Activated CD8-positive, alpha-beta T cell treated with anti-CD3 and anti-CD28 coated beads for 36 hours (primary cell): ENCODE measurements around the gene DDX52. TPM values are rescaled to one million over a fixed set of nuclear protein-coding genes. Genes with fewer than 3 reads are reported as not detected.
A peak's percentile ranks its signal among the peaks of the same experiment; 100 is the strongest.

Source experiments
- ATAC-seq: fragments of 200-7000 bp; cut with Tn5 transposase; one replicate; pipeline ENCODE4 v1.10.0; 2021; ENCODE audit warnings: mild to moderate bottlenecking, moderate library complexity
- CTCF ChIA-PET: fragments of 350-600 bp; sonication (Branson Sonifier 250); formaldehyde crosslinking; loops from one replicate; lab custom pipeline; 2021; ENCODE audit warnings: antibody characterized with exemption; lab: Charles Lee
- POLR2A ChIA-PET: fragments of 350-600 bp; sonication (Branson Sonifier 250); formaldehyde crosslinking; loops from one replicate; lab custom pipeline; 2021; ENCODE audit warnings: antibody characterized with exemption; lab: Charles Lee
- DNase-seq: peaks from one replicate; pipeline ENCODE4 v3.0.0-alpha.2; 2020
- H3K27ac Mint-ChIP-seq: one replicate; pipeline ENCODE4 v1.8.0; 2021; ENCODE audit warnings: mild to moderate bottlenecking, mixed read lengths
- H3K27me3 Mint-ChIP-seq: one replicate; pipeline ENCODE4 v1.8.0; 2021; ENCODE audit warnings: mixed read lengths
- H3K36me3 Mint-ChIP-seq: one replicate; pipeline ENCODE4 v1.8.0; 2021; ENCODE audit warnings: low read depth, mixed read lengths
- H3K4me1 Mint-ChIP-seq: one replicate; pipeline ENCODE4 v1.8.0; 2021; ENCODE audit warnings: low read depth, mixed read lengths
- H3K4me3 Mint-ChIP-seq: one replicate; pipeline ENCODE4 v1.8.0; 2021; ENCODE audit warnings: mild to moderate bottlenecking, moderate library complexity, mixed read lengths
- H3K9me3 Mint-ChIP-seq: one replicate; pipeline ENCODE4 v1.8.0; 2021; ENCODE audit warnings: mixed read lengths
- intact Hi-C: fragments of 100-400 bp; cut with micrococcal nuclease; formaldehyde crosslinking; loops from one replicate; pipeline ENCODE4 v1.10.0; 2022
- total RNA-seq, 2 experiments: library from RNA; stranded (reverse); gene quantifications; one replicate each; pipeline ENCODE4 v1.2.3, GENCODE V29; 2021
- TF ChIP-seq, protein P1 (sequence below): fragments of 200-600 bp; IDR thresholded peaks from one replicate; pipeline ENCODE4 v1.8.0; 2022; ENCODE audit warnings: antibody characterized with exemption, mild to moderate bottlenecking

DDX52 gene
- total RNA-seq, 2 experiments from 2014 or later: 33.1 to 34.5 TPM

DNA sequence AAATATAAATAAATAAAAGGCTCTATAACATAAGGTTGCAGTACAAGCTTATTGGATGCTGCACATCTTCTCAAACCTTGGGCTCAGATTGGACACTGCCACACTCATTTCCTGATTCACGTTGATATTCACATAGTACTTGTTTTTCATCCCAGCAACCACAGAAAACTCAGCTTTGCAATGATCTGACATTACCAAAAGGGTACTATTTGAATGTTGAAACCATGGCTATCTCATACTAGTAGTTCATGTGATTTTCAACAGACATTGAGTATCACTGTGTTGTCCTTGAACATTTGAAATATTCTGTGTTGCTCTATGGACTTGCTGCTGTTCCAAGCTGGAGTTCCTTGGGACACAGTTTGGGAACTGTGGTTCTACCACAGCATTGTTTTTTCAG is 14.0 kb upstream of the DDX52 start:
- no peak for ATAC-seq
- Mint-ChIP-seq H3K9me3 (no peaks in the 10 kb centered on the region), H3K4me3 (no peak overlapping the region), H3K36me3 (no peaks in the 10 kb centered on the region), H3K27ac (no peak overlapping the region), H3K4me1 (no peaks in the 10 kb centered on the region), H3K27me3 (peaks cover 7% of the 10 kb centered on the region)
- POLR2A ChIA-PET: no interaction called here
- TF ChIP-seq, protein P1, sequence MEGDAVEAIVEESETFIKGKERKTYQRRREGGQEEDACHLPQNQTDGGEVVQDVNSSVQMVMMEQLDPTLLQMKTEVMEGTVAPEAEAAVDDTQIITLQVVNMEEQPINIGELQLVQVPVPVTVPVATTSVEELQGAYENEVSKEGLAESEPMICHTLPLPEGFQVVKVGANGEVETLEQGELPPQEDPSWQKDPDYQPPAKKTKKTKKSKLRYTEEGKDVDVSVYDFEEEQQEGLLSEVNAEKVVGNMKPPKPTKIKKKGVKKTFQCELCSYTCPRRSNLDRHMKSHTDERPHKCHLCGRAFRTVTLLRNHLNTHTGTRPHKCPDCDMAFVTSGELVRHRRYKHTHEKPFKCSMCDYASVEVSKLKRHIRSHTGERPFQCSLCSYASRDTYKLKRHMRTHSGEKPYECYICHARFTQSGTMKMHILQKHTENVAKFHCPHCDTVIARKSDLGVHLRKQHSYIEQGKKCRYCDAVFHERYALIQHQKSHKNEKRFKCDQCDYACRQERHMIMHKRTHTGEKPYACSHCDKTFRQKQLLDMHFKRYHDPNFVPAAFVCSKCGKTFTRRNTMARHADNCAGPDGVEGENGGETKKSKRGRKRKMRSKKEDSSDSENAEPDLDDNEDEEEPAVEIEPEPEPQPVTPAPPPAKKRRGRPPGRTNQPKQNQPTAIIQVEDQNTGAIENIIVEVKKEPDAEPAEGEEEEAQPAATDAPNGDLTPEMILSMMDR: no peak
- no peak for DNase-seq
- CTCF ChIA-PET: interaction anchor here (2.6 kb wide), 1 partner anchor 135 kb away, joined by 7 read pairs; no protein-coding TSS in a partner anchor
- intact Hi-C loops: no loop called here

- no peaks in the 10 kb centered on the region for H3K4me1 Mint-ChIP-seq
- DNase-seq (no peak), ATAC-seq (no peak)
- TF ChIP-seq, protein P1: no peak
- H3K27ac Mint-ChIP-seq: no peak overlapping the region
- no peaks in the 10 kb centered on the region for H3K36me3 Mint-ChIP-seq
- no peaks in the 10 kb centered on the region for H3K9me3 Mint-ChIP-seq
- H3K4me3 Mint-ChIP-seq: no peak overlapping the region
- H3K27me3 Mint-ChIP-seq: peaks cover 22% of the 10 kb centered on the region
- POLR2A ChIA-PET: interaction anchor here (0.7 to 1.0 kb wide), 2 partner anchors 8 to 9 kb away, joined by 3 to 4 read pairs; no protein-coding TSS in a partner anchor
- CTCF ChIA-PET: no interaction called here
- intact Hi-C loops: no loop called here
Measured at GRCh38 chr17:37651849-37652248, 8.6 kb upstream of the DDX52 start.

- Mint-ChIP-seq H3K4me3 (no peak overlapping the region), H3K27ac (no peak overlapping the region), H3K27me3 (peaks cover 31% of the 10 kb centered on the region), H3K9me3 (no peaks in the 10 kb centered on the region), H3K4me1 (no peaks in the 10 kb centered on the region), H3K36me3 (no peaks in the 10 kb centered on the region)
- intact Hi-C loops: no loop called here
- DNase-seq (peak; percentile 17), ATAC-seq (no peak)
- POLR2A ChIA-PET: no interaction called here
- CTCF ChIA-PET: interaction anchor here (0.6 to 2.5 kb wide), 8 partner anchors 11 to 167 kb away, joined by 3 to 15 read pairs (median 4); no protein-coding TSS in a partner anchor
- TF ChIP-seq, protein P1: peak; percentile 51
Measured at GRCh38 chr17:37650419-37651003, 7.3 kb upstream of the DDX52 start.

DNA sequence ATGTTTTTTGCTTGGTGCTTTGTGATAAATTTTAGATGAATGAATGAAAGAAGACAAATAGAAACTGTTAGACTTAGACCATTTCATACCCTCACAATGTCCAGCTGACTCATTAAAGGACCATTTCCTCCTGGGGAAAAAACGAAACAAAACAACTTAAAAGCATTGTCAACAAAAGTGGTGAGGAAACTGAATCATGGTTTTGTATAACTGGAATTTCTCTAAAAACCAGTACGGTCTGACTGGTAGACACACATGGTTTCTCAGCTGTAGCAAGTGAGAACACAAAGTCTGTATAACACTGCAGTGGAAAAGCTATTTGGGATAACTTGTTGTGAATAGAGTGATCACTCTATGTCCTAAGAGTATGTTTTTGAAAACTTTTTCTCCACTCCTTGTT is 5.3 kb upstream of the DDX52 start:
- no peak for DNase-seq
- intact Hi-C loops: no loop called here
- Mint-ChIP-seq H3K4me1 (peaks cover 8% of the 10 kb centered on the region), H3K27ac (no peak overlapping the region), H3K27me3 (peaks cover 39% of the 10 kb centered on the region), H3K9me3 (no peaks in the 10 kb centered on the region), H3K4me3 (no peak overlapping the region), H3K36me3 (no peaks in the 10 kb centered on the region)
- POLR2A ChIA-PET: no interaction called here
- no peak for ATAC-seq
- TF ChIP-seq, protein P1: no peak
- CTCF ChIA-PET: interaction anchor here (0.9 to 1.3 kb wide), 3 partner anchors 37 to 144 kb away, joined by 3 to 4 read pairs (median 3); no protein-coding TSS in a partner anchor

- intact Hi-C loops: no loop called here
- ATAC-seq: no peak
- H3K9me3 Mint-ChIP-seq: no peaks in the 10 kb centered on the region
- no peak for DNase-seq
- POLR2A ChIA-PET: no interaction called here
- peaks cover 8% of the 10 kb centered on the region for H3K4me1 Mint-ChIP-seq
- TF ChIP-seq, protein P1: no peak
- H3K27me3 Mint-ChIP-seq: peaks cover 38% of the 10 kb centered on the region
- peaks cover under 1% of the 10 kb centered on the region for H3K36me3 Mint-ChIP-seq
- H3K27ac Mint-ChIP-seq: no peak overlapping the region
- H3K4me3 Mint-ChIP-seq: no peak overlapping the region
- CTCF ChIA-PET: interaction anchor here (0.7 to 1.0 kb wide), 2 partner anchors 53 to 144 kb away, joined by 4 to 5 read pairs; no protein-coding TSS in a partner anchor
Measured at GRCh38 chr17:37647856-37648255, 4.6 kb upstream of the DDX52 start.
